Measurements from ENCODE around the gene RDH13.
"Not testable (repeated sequence)": the region's sequence is repeated elsewhere in the genome, so short reads cannot be mapped to it uniquely, and the experiment has no call there.

RDH13 gene

GRCh38 chr19:55036058-55036457 is 26.9 kb downstream of the RDH13 start:
- no peak for TF ChIP-seq ZFX (IDR thresholded peaks at IDR 0.05; ENCODE audit: borderline replicate concordance)
- TF ChIP-seq CTCF (IDR thresholded peaks at IDR 0.05): no peak
- no peak overlapping the region for H3K27ac ChIP-seq

- H3K27ac ChIP-seq: no peak overlapping the region
- TF ChIP-seq ZFX (IDR thresholded peaks at IDR 0.05; ENCODE audit: borderline replicate concordance) (no peak), CTCF (IDR thresholded peaks at IDR 0.05) (no peak)
Observed at GRCh38 chr19:55034751-55035150, 28.2 kb downstream of the RDH13 start.

- H3K27ac ChIP-seq: not testable (repeated sequence)
Observed at GRCh38 chr19:55032976-55033643, 29.8 kb downstream of the RDH13 start.

GRCh38 chr19:55032170-55032800 is 30.7 kb downstream of the RDH13 start:
- no peak for TF ChIP-seq CTCF (IDR thresholded peaks at IDR 0.05)
- TF ChIP-seq ZFX (IDR thresholded peaks at IDR 0.05; ENCODE audit: borderline replicate concordance): no peak
- H3K27ac ChIP-seq: no peak overlapping the region

GRCh38 chr19:55031178-55031577 is 31.8 kb downstream of the RDH13 start:
- TF ChIP-seq CTCF (IDR thresholded peaks at IDR 0.05) (no peak), ZFX (IDR thresholded peaks at IDR 0.05; ENCODE audit: borderline replicate concordance) (no peak)

GRCh38 chr19:55028757-55029156 is 34.2 kb downstream of the RDH13 start:
- no peak overlapping the region for H3K27ac ChIP-seq
- TF ChIP-seq CTCF (IDR thresholded peaks at IDR 0.05) (no peak), ZFX (IDR thresholded peaks at IDR 0.05; ENCODE audit: borderline replicate concordance) (no peak)

More at GRCh38 chr19:55031178-55031577, 31.8 kb downstream of the RDH13 start:
- H3K27ac ChIP-seq: no peak overlapping the region

GRCh38 chr19:55027472-55028337 is 35.2 kb downstream of the RDH13 start:
- no peak overlapping the region for H3K27ac ChIP-seq
- TF ChIP-seq ZFX (IDR thresholded peaks at IDR 0.05; ENCODE audit: borderline replicate concordance): no peak
- TF ChIP-seq CTCF (IDR thresholded peaks at IDR 0.05): no peak

- H3K27ac ChIP-seq: not testable (repeated sequence)
Observed at GRCh38 chr19:55027140-55027471, 35.8 kb downstream of the RDH13 start.
